GM18520 (cell line): ENCODE results near the gene PBXIP1.
"Not testable (repeated sequence)": the region's sequence is repeated elsewhere in the genome, so short reads cannot be mapped to it uniquely, and the experiment has no call there.

Experiments
- ATAC-seq: cut with Tn5 transposase; IDR thresholded peaks from one replicate; pipeline ENCODE4 v1.9.1; 2021; ENCODE audit not compliant: unreplicated experiment

PBXIP1 gene

GRCh38 chr1:154995301-154995983 is 39.5 kb upstream of the PBXIP1 start:
- not testable (repeated sequence) for ATAC-seq

GRCh38 chr1:154994591-154994990 is 38.7 kb upstream of the PBXIP1 start:
- ATAC-seq: no peak

GRCh38 chr1:154994269-154994587 is 38.3 kb upstream of the PBXIP1 start:
- no peak for ATAC-seq

DNA sequence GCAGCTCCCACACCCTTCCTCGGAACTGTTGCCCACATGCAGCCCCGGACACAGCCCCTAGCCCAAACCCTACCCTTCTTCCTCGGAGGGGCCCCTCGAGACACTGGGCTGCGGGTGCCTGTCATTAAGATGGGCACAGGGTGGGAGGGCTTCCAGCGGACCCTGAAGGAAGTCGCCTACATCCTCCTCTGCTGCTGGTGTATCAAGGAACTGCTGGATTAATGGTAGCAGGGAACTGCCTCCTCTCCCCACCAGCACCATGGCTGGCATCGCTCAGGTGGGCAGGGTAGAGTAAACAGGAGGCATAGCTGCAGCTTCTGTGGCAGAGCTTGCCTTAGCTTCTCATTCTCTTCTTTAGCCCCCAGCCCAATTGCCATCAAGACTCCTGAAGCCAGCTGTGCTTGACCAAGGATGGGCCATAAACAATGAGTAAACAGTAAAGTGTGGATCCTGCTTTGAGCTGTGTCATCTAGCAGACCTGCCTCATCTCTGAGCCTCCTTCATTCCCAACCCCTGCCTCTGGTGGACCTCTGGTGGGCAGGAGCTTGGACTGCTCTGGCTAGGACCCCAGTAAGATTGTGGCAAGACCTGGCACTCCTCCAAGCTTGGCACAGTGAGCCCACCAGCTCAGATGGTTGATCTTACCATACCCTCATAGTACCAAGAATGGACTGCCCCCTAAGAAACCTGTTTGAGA is 37.8 kb upstream of the PBXIP1 start, which contains the start of gene LENEP:
TSS of gene LENEP (plus strand) at position 15 of the 697 bp plus-strand sequence. CDS start at position 37, 22 bp downstream.
- ATAC-seq: no peak

GRCh38 chr1:154992721-154993571 is 37.0 kb upstream of the PBXIP1 start:
- ATAC-seq: no peak

DNA sequence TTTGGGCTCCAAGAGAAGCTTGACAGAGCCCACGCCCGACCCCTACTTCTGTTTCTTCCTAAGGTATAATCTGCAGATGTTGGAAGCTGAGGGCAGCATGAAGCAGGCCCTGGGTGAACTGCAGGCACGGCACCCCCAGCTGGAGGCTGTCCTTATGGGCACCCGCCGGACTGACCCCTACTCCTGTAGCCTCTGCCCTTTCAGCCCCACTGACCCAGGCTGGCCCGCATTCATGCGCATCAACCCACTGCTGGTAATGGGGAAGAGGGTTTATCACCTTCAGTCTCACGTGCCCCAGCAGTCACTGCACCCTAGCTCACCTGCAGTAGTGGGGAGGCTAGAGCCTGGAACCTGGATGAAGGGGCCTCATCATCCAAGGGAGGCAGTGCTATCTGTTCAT is 34.4 kb upstream of the PBXIP1 start:
- ATAC-seq: no peak

DNA sequence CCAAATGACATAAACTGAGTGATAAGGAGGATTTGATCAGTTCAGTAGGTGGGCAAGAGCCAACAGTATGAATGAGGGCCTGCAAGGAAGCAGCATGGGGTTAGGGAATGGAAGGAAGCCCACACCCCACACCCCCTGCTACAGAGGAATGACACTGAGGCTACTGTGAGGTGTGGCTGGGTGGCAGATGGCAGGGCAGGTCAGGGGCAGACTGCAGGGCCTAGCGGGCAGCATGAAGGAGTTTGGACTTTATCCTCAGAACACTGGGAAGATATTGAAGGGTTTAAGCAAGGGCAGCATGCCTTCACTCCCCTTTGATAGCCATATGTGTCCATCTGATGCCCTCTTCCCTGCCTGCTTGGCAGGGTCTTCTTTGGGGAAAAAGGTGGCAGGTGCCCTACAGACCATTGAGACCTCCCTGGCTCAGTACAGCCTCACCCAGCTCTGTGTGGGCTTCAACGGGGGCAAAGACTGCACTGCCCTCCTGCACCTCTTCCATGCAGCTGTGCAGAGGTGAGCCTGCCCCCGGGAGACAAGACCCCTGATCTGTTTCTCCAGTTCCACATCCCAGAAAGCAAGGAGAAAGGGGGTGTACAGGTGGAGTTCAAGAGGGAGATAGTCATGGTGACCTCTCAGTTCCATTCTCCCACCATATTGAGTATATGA is 33.4 kb upstream of the PBXIP1 start:
- ATAC-seq: no peak

GRCh38 chr1:154988058-154988954 is 32.4 kb upstream of the PBXIP1 start:
- no peak for ATAC-seq

DNA sequence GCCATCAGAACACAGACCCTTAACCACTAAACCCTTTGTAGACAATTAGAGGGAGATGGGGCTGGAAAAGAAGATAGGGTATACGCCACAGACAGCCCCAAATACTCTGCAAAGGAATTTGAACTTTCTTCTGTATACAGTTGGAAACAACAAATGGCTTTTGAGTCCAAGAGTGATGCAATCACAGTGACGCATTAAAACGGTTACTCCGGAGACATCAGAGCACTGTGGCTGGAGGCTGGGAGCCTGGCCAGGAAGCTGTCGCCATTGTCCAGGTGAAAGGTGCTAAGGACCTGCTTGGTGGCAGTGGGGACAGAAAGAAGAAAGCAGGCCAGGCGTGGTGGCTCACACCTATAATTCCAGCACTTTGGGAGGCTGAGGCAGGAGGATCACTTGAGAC is 31.4 kb upstream of the PBXIP1 start:
- no peak for ATAC-seq

DNA sequence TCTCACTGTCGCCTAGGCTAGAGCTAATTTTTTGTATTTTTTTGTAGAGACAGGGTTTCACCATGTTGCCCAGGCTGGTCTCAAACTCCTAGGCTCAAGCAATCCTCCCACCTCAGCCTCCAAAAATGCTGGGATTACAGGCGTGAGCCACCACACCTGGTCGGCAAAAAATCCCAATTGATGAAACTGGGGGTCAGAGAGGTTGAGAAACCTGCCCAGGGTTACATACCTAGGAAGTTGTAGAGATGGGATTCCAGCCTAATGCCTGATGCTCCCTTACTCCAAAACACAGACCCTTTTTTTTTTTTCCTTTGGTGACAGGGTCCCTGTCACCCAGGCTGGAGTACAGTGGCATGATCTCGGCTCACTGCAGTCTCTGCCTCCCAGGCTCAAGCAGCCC is 30.8 kb upstream of the PBXIP1 start:
- ATAC-seq: not testable (repeated sequence)

- ATAC-seq: no peak
Observed at GRCh38 chr1:154983776-154984466, 28.0 kb upstream of the PBXIP1 start.

DNA sequence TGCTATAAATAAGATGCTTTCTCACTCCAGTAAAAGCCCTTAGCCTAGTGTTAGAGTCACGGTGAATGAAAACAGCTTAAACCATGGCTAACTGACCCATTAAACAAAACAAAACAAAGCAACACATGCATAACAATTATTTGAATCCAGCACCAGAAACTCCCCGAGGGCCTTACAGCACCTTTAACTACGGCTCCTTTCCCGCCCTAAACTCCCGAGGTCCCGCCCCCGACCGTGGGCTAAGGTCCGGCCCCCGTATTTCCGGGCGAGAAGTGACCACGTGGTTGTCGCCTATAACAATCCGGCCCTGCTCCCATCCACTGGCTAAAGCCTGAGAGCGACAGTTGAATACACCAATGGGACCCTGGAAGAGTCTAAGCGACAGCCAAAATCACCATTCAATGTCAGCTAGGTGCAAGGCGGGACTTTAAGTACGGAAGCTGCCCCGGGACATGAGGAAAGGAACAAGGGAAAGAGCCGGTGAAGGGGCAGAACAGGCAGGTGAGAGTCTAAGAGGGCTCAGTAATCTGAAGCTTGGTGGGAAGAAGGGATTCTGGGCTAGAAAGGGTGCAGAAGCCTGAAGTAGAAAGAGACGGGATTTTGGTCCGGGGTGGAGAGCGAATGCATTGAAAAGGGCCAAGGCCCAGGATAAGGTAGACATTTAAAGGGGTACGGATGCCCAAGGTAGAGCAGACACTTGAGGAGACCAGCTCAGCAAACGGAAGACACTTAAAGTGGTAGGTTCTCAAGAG is 27.2 kb upstream of the PBXIP1 start, which contains the start of gene FLAD1:
TSS of gene FLAD1 (plus strand) at position 448 of the 752 bp plus-strand sequence. CDS start 351 bp downstream, outside the sequence.
- ATAC-seq: peak; percentile 99

DNA sequence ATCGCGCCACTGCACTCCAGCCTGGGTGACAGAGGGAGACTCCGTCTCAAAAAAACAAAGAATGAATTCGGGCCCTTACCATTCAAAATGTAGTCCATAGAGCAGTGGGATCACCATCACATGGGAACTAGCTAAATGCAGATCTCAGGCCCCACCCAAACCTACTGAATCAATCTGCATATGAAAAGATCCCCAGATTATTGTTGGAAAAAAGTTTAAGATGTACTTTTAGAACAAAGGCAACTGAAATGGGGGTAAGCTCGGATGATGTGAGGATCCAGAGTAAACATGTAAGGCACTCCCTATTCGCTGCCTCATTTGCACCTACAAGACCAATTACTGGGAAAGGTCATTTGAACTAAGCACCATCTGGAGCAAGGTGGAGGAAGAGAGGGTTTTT is 26.4 kb upstream of the PBXIP1 start:
- no peak for ATAC-seq

DNA sequence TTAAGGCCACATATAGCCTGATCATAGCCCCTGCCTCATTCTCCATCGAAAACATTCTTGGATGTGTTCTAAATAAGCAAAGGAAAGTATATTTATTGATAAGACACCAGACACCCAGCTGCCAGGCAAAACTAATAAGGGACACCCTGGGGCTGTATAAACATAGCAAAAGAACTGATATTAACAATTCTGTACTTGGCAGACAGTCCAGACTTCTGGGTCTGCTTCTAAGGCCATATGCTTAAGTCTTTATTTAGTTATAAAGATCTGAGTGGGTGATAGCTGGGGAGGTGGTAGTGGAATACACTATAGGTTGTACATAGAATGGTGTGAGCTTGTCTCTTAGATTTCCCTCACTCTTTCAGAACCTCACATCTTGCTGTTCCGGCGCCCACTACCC is 22.5 kb upstream of the PBXIP1 start:
- no peak for ATAC-seq

DNA sequence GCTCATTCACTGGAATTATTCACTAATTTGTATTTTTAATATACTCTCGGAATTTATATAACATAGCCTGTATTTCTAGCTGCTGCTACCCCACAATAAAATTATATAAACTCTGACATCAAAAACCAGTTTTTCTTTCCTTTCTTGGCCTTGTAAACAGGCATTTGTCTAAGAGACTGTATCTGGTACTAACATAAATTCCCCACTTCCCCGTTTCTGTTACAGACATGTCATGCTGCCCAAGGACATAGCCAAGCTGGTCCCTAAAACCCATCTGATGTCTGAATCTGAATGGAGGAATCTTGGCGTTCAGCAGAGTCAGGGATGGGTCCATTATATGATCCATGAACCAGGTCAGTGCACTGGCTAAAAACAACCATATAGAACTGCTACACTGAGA is 21.9 kb upstream of the PBXIP1 start:
- not testable (repeated sequence) for ATAC-seq

GRCh38 chr1:154975409-154976059 is 19.6 kb upstream of the PBXIP1 start:
- ATAC-seq: no peak

- peak; percentile 29 for ATAC-seq
Observed at GRCh38 chr1:154974808-154975408, 19.0 kb upstream of the PBXIP1 start.
